HG03066 (cell line): ENCODE results near the gene YIPF4.
"Not testable (repeated sequence)": the region's sequence is repeated elsewhere in the genome, so short reads cannot be mapped to it uniquely, and the experiment has no call there.

ENCODE experiments used
- ATAC-seq: cut with Tn5 transposase; IDR thresholded peaks from one replicate; pipeline ENCODE4 v1.9.1; 2021; ENCODE audit warnings: low read depth; ENCODE audit not compliant: unreplicated experiment

The YIPF4 gene

GRCh38 chr2:32284321-32284720 is 6.6 kb downstream of the YIPF4 start:
- ATAC-seq: no peak

- no peak for ATAC-seq
These were observed 11.7 kb downstream of the YIPF4 start for GRCh38 chr2:32289165-32289999.

- ATAC-seq: no peak
These were observed 12.3 kb downstream of the YIPF4 start for GRCh38 chr2:32290000-32290339.

GRCh38 chr2:32291746-32292145 is 14.0 kb downstream of the YIPF4 start:
- no peak for ATAC-seq

- not testable (repeated sequence) for ATAC-seq
These were observed 15.8 kb downstream of the YIPF4 start for GRCh38 chr2:32293493-32293892.

GRCh38 chr2:32293966-32294562 is 16.4 kb downstream of the YIPF4 start:
- ATAC-seq: not testable (repeated sequence)

- ATAC-seq: no peak
These were observed 32.9 kb downstream of the YIPF4 start for GRCh38 chr2:32310577-32310976.

- no peak for ATAC-seq
These were observed 37.2 kb downstream of the YIPF4 start for GRCh38 chr2:32314886-32315285.

GRCh38 chr2:32328679-32329078 is 51.0 kb downstream of the YIPF4 start:
- not testable (repeated sequence) for ATAC-seq

- not testable (repeated sequence) for ATAC-seq
These were observed 51.7 kb downstream of the YIPF4 start for GRCh38 chr2:32329180-32329980.

GRCh38 chr2:32330136-32330535 is 52.4 kb downstream of the YIPF4 start:
- no peak for ATAC-seq

- ATAC-seq: no peak
These were observed 65.1 kb downstream of the YIPF4 start for GRCh38 chr2:32342801-32343200.

GRCh38 chr2:32350797-32351196 is 73.1 kb downstream of the YIPF4 start:
- ATAC-seq: not testable (repeated sequence)

- no peak for ATAC-seq
These were observed 78.4 kb downstream of the YIPF4 start for GRCh38 chr2:32355976-32356680.

- peak; percentile 84 for ATAC-seq
These were observed 79.1 kb downstream of the YIPF4 start, which contains the start of gene BIRC6 for GRCh38 chr2:32356681-32357317. Gene BIRC6, plus strand, starts transcription at chr2:32357023. Its CDS starts 139 bp downstream, at chr2:32357162.

- ATAC-seq: peak; percentile 10
These were observed 79.8 kb downstream of the YIPF4 start for GRCh38 chr2:32357318-32358110.

- ATAC-seq: no peak
These were observed 80.4 kb downstream of the YIPF4 start for GRCh38 chr2:32358111-32358482.

- ATAC-seq: no peak
These were observed 82.7 kb downstream of the YIPF4 start for GRCh38 chr2:32360416-32360815.

GRCh38 chr2:32362997-32363396 is 85.3 kb downstream of the YIPF4 start:
- not testable (repeated sequence) for ATAC-seq
